Fibroblast of peridontal ligament (primary cell): Measurements from ENCODE around the gene SATB1.

Experiments used
- DNase-seq: peaks from one replicate; pipeline ENCODE4 v3.0.0-alpha.2; 2010; ENCODE audit errors: extremely low read depth

Gene SATB1

GRCh38 chr3:18431266-18431665 lies 6.1 kb upstream of the SATB1 start:
- DNase-seq = no peak

GRCh38 chr3:18428991-18429745 lies 4.0 kb upstream of the SATB1 start:
- DNase-seq = no peak

GRCh38 chr3:18428036-18428435 lies 2.9 kb upstream of the SATB1 start:
- DNase-seq = no peak

GRCh38 chr3:18426597-18427193 lies 1.6 kb upstream of the SATB1 start:
- DNase-seq = no peak

GRCh38 chr3:18425641-18426257 lies 610 bp upstream of the SATB1 start:
- no peak for DNase-seq

GRCh38 chr3:18424213-18424728 lies 868 bp downstream of the SATB1 start:
- DNase-seq = no peak

GRCh38 chr3:18423401-18424212 lies 1.5 kb downstream of the SATB1 start:
- DNase-seq = peak; percentile 75

GRCh38 chr3:18422972-18423371 lies 2.2 kb downstream of the SATB1 start:
- DNase-seq = peak; percentile 36

GRCh38 chr3:18420555-18420954 lies 4.6 kb downstream of the SATB1 start:
- no peak for DNase-seq

- no peak for DNase-seq
Measured at GRCh38 chr3:18419232-18419631, 5.9 kb downstream of the SATB1 start.

GRCh38 chr3:18417904-18418572 lies 7.1 kb downstream of the SATB1 start:
- no peak for DNase-seq

GRCh38 chr3:18416332-18416731 lies 8.8 kb downstream of the SATB1 start:
- DNase-seq = no peak

GRCh38 chr3:18415839-18416238 lies 9.3 kb downstream of the SATB1 start:
- no peak for DNase-seq

- no peak for DNase-seq
Measured at GRCh38 chr3:18415167-18415566, 10.0 kb downstream of the SATB1 start.

GRCh38 chr3:18412684-18413083 lies 12.5 kb downstream of the SATB1 start:
- no peak for DNase-seq

- DNase-seq = no peak
Measured at GRCh38 chr3:18411541-18411940, 13.6 kb downstream of the SATB1 start.

GRCh38 chr3:18410205-18410604 lies 14.9 kb downstream of the SATB1 start:
- no peak for DNase-seq

GRCh38 chr3:18409266-18409665 lies 15.9 kb downstream of the SATB1 start:
- no peak for DNase-seq

- peak; percentile 57 for DNase-seq
Measured at GRCh38 chr3:18405141-18405540, 20.0 kb downstream of the SATB1 start.

- no peak for DNase-seq
Measured at GRCh38 chr3:18403061-18403460, 22.1 kb downstream of the SATB1 start.

- DNase-seq = no peak
Measured at GRCh38 chr3:18402239-18402799, 22.8 kb downstream of the SATB1 start.
